UCSD-AML1 (cell line): ENCODE results near the gene LYST.
"Not testable (repeated sequence)": the region's sequence is repeated elsewhere in the genome, so short reads cannot be mapped to it uniquely, and the experiment has no call there.

Experiments used
- DNase-seq: peaks from one replicate; lab custom pipeline; 2025; ENCODE audit not compliant: unreplicated experiment; lab: John Stamatoyannopoulos, UW

Gene LYST

DNA sequence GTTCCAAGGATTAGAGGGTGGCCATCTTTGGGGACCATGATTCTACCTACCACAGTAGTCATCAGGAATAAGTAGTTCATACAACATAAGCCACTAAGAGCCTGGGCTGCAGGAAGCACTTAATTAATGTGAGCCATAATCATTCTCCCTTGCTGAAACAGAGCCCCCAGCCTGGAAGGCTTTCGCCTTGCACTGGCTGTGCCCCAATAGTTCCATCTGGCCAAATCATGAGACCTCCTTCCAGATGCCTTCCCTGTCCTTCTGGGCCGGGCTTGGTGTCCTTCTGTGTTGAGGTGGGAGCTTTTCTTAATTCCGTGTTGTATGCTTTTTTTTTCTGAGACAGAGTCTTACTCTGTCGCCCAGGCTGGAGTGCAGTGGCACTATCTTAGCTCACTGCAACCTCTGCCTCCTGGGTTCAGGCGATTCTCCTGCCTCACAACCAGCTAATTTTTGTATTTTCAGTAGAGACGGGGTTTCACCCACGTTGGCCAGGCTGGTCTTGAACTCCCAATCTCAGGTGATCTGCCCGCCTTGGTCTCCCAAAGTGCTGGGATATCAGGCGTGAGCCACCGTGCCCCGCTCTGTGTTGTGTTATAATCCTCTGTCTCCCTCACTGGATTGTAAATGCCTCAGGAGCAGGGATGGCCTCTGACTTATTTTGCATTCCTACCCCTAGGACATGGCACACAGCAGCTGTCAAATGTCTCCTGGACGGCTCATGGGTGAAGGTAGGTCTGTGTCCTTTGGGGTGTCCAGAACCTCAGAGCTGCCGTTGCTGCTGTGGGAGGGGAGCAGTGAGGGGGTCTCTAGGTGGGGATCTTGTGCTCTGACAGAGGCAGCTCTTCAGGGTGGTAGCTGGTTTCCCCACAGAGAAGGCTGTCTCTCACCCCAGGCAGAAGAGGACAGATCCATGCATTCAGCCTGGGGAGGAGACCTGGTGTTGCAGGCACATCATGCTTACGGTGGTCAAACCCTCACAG lies 227.2 kb downstream of the LYST start:
- DNase-seq: no peak

GRCh38 chr1:235638612-235639011 lies 228.1 kb downstream of the LYST start:
- DNase-seq: not testable (repeated sequence)

GRCh38 chr1:235637756-235638534 lies 228.8 kb downstream of the LYST start:
- no peak for DNase-seq

DNA sequence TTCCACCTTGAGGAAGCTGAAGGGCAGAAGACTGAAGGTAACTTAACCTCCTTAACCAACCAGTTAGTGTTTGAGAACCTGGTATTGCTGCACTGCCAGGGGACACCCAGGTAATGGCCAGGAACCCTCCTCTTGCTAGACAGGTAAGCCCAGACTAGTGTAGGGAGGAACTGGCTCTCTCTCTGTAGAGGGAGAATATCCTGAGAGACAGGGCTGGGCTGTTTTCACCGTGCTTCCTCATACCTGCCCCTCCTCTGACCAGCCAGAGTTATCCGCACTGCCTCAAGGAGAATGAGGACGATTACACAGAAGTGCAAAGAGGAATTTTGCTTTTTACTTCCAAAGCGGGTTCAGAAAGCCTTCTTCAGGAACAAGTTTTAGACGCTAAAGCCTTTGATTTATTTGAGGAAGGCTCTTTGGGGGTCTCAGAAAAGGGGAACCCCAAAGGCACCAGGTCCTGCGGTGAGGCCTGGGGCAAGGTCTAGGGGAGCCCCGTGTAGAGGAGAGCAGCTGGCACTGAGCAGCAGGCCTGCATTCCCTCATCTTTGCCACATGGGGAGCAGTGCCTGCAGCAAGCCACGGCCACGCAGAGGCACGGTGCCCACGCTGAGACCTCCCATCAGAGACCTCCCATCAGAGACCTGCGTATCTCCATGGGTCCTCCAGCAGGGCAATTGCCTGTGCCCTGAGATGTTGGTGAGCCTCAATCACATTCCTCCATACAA lies 230.6 kb downstream of the LYST start:
- DNase-seq: no peak

GRCh38 chr1:235632506-235633401 lies 234.0 kb downstream of the LYST start:
- DNase-seq: no peak

DNA sequence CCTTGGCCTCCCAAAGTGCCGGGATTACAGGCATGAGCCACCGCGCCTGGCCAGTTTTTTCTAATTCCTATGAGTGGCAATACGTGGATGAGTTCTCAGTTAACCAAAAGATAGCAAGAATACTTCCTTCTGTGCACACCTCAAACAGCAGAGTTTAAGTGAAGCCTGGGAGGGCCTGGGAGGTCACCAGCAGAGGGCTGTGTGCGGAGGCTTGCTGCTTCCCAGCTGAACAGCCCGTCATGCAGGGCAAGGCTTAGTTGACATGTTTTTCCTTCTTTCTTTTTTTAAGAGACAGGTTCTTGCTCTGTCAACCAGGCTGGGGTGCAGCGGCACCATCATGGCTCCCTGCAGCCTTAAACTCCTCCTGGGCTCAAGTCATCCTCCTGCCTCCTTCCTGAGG lies 234.9 kb downstream of the LYST start:
- no peak for DNase-seq

GRCh38 chr1:235628316-235629005 lies 238.2 kb downstream of the LYST start:
- no peak for DNase-seq

GRCh38 chr1:235625831-235626230 lies 240.9 kb downstream of the LYST start:
- no peak for DNase-seq

DNA sequence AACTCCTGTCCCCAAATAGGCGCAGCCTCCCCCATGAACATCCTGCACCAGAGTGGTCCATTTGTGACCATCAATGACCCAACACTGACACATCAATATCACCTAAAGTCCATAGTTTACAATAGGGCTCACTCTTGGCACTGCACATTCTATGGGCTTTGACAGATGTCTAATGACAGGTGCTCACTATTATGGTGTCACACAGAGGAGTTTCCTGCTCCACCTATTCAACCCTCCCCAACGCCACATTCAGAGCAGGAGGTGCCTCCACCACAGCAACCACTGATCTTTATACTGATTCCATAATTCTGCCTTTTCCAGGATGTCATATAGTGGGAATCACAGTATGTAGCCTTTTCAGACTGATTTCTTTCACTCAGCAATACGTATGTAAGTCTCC lies 241.4 kb downstream of the LYST start:
- DNase-seq: no peak

DNA sequence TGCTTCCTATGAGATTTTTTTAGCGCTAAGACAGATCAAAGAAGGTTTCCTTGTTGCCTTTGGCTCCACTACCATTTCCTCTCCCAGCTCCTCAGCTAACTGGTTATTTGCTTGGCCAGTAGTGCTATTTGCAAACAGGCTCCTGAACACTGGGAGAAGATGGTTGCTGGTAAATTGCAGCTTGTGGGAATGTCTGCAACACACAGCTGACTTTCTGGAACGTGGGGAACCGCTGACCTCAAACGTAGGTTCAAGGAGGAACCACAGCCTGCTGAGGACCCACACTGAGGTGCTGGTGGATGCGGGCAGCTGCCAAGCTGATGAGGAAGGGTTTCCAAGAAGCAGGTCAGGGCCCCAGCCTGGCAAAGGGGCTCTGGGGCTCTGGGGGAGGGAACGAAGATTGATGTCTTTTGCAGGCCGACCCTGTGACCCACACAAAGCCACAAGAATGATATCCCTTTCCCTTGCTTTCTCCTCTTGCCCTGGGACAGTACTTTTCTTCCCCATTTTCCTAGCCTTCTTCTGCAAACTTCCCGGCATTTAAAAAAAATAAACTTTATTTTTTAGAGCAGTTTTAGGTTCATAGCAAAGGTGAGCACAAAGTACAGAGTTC lies 241.9 kb downstream of the LYST start:
- no peak for DNase-seq

DNA sequence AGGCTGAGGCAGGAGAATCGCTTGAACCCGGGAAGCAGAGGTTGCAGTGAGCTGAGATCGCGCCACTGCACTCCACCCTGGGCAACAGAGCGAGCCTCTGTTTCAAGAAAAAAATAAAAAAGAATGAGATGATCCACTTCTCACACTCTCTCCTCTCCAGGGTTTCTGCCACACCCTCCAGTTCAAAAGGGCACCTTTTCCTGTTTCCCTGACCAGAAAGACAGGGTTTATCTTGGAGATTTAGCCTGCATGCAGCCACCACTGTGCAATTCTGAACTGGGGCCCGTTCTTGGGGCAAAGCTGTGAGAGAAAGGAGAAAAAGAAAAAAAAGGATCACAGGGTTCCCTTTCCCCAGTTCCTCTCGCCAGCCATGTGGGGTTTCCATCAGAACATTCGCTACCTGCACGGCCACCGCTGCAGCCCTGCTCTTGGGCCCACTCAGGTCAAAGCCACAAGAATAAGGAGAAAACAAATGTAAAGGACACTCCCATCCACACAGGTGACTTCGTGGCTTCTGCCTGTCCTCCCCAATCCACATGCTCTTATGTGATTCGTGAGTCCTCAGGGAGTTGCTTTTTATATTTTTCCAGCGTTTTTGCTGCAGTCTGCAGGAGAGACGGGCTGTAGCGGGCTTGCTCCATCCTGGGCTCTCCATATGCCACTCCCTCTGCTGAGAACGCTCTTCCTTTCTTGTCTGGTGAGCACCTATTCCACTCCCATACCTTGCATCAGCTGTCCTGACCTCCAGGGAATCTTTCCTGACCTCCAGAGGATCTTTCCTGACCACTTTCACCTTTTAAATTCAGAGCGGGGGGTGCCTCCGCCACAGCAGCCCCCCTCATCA lies 243.5 kb downstream of the LYST start:
- DNase-seq: no peak

GRCh38 chr1:235619149-235619548 lies 247.6 kb downstream of the LYST start:
- DNase-seq: not testable (repeated sequence)

GRCh38 chr1:235617808-235618207 lies 248.9 kb downstream of the LYST start:
- no peak for DNase-seq

GRCh38 chr1:235617140-235617539 lies 249.6 kb downstream of the LYST start:
- no peak for DNase-seq

GRCh38 chr1:235614442-235614954 lies 252.2 kb downstream of the LYST start:
- no peak for DNase-seq

DNA sequence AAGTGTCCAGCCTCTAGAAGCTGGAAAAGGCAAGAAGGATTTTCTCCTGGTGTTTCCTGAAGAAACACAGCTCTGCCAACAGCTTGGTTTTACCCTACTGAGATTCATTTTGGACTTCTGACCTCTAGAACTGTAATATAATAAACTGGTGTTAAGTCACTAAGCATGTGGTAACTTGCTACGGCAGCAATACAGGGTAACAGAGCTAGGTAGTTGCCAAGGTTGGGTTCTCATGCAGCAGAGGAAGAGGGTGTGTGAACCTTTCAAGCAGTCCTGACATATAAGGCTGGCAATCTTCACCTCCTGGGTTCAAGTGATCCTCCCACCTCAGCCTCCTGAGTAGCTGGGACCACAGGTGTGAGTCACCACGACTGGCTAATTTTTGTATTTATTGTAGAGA lies 253.1 kb downstream of the LYST start:
- no peak for DNase-seq

- no peak for DNase-seq
These were observed 253.9 kb downstream of the LYST start for GRCh38 chr1:235612761-235613160.
